GM12875 (cell line): ENCODE measurements around the gene RNF223.

ENCODE experiments used
- H3K4me3 ChIP-seq: one replicate; pipeline ENCODE4 v1.5.1; 2011; ENCODE audit warnings: low read depth, low read length, control low read depth
- TF ChIP-seq, protein P1 (sequence below): IDR thresholded peaks from 2 replicates; pipeline ENCODE4 v1.5.1; 2011; ENCODE audit warnings: low read depth, mild to moderate bottlenecking, control low read depth, inconsistent platforms, low read length, moderate library complexity, borderline replicate concordance; ENCODE audit not compliant: insufficient read depth

The RNF223 gene

DNA sequence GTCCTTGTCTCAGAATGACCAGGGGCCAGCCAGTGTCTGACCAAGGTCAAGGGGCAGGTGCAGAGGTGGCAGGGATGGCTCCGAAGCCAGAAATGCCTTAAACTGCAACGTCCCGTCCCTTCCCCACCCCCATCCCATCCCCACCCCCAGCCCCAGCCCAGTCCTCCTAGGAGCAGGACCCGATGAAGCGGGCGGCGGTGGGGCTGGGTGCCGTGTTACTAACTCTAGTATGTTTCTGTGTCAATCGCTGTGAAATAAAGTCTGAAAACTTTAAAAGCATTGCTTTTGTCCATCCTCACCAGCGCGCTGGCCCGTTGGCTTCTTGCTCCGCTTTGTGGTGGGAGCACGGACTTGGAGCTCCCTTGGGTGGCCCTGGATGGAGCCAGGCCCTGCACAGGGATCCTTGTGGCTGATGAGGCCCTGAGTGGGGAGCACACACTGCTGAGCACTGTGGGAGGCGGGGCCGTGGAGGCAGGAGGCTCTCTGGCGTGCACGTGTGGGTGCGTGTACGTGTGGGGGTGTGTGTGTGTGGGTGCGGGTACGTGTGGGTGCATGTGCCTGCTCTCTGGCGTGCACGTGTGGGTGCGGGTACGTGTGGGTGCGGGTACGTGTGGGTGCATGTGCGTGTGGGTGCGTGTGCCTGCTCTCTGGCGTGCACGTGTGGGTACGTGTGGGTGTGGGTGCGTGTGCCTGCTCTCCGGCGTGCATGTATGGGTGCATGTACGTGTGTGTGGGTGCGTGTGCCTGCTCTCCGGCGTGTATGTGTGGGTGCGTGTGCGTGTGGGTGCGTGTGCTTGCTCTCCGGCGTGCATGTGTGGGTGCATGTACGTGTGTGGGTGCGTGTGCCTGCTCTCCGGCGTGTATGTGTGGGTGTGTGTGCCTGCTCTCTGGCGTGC is 18.0 kb downstream of the RNF223 start:
- no peak overlapping the region for H3K4me3 ChIP-seq
- TF ChIP-seq, protein P1, sequence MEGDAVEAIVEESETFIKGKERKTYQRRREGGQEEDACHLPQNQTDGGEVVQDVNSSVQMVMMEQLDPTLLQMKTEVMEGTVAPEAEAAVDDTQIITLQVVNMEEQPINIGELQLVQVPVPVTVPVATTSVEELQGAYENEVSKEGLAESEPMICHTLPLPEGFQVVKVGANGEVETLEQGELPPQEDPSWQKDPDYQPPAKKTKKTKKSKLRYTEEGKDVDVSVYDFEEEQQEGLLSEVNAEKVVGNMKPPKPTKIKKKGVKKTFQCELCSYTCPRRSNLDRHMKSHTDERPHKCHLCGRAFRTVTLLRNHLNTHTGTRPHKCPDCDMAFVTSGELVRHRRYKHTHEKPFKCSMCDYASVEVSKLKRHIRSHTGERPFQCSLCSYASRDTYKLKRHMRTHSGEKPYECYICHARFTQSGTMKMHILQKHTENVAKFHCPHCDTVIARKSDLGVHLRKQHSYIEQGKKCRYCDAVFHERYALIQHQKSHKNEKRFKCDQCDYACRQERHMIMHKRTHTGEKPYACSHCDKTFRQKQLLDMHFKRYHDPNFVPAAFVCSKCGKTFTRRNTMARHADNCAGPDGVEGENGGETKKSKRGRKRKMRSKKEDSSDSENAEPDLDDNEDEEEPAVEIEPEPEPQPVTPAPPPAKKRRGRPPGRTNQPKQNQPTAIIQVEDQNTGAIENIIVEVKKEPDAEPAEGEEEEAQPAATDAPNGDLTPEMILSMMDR, result no peak

DNA sequence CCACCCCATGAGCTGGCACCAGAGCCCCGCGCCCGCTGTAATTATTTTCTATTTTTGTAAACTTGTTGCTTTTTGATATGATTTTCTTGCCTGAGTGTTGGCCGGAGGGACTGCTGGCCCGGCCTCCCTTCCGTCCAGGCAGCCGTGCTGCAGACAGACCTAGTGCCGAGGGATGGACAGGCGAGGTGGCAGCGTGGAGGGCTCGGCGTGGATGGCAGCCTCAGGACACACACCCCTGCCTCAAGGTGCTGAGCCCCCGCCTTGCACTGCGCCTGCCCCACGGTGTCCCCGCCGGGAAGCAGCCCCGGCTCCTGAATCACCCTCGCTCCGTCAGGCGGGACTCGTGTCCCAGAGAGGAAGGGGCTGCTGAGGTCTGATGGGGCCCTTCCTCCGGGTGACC is 19.1 kb downstream of the RNF223 start:
- no peak overlapping the region for H3K4me3 ChIP-seq
- TF ChIP-seq, protein P1, result no peak

- no peak overlapping the region for H3K4me3 ChIP-seq
- TF ChIP-seq, protein P1, result no peak
Observed at GRCh38 chr1:1054099-1054700, 19.9 kb downstream of the RNF223 start.

- no peak overlapping the region for H3K4me3 ChIP-seq
- TF ChIP-seq, protein P1, result no peak
Observed at GRCh38 chr1:1053682-1054081, 20.4 kb downstream of the RNF223 start.

DNA sequence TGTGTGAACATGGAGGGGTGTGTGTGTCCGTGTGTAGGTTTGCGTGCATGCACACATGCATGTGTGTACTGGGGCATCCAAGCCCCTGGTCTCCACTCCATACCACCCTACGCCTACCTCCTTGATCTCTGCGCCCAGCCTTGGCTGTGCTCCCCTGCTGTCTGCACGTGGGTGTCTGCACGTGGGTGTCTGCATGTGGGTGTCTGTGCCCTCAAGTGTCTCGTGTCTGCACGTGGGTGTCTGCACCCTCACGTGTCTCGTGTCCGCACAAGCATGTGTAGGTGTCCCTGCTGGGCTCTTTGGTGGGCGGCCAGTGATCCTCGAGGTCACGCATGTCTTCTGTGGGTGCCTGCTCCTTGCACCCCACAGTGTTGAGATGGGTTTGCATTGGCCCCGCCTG is 21.1 kb downstream of the RNF223 start:
- H3K4me3 ChIP-seq, result no peak overlapping the region
- TF ChIP-seq, protein P1, result no peak

- TF ChIP-seq, protein P1, result no peak
- no peak overlapping the region for H3K4me3 ChIP-seq
Observed at GRCh38 chr1:1052003-1052840, 21.9 kb downstream of the RNF223 start.
